Tibial artery (tissue), 4 donors: ENCODE results near the gene C19orf67.
"Not testable (repeated sequence)": the region's sequence is repeated elsewhere in the genome, so short reads cannot be mapped to it uniquely, and the experiment has no call there.

Experiments used
- DNase-seq, 2 donors: peaks; one replicate each; pipeline ENCODE4 v3.0.0-alpha.2; 2019
- H3K27ac ChIP-seq, 2 donors: fragments of 200-600 bp; sonication (generic) in 1 of 2; 1 replicate in 1 of 2; 2 replicates in 1 of 2; pipeline ENCODE4 v1.5.1; 2018 to 2019; ENCODE audit warnings: mild to moderate bottlenecking in 1 of 2
- H3K27me3 ChIP-seq, 2 donors: fragments of 200-600 bp; sonication (generic) in 1 of 2; one replicate each; pipeline versions ENCODE4 v1.5.1 to v1.6.0; 2016 to 2019
- H3K36me3 ChIP-seq, 3 donors: fragments of 200-600 bp; sonication (generic) in 2 of 3; one replicate each; pipeline ENCODE4 v1.5.1; 2016 to 2019; ENCODE audit warnings: mild to moderate bottlenecking in 2 of 3
- H3K4me1 ChIP-seq, 4 donors: fragments of 200-600 bp; sonication (generic) in 2 of 4; 1 replicate in 3 of 4; 2 replicates in 1 of 4; pipeline ENCODE4 v1.5.1; 2016 to 2019
- H3K4me3 ChIP-seq, 2 donors: fragments of 200-600 bp; sonication (generic) in 1 of 2; 1 replicate in 1 of 2; 2 replicates in 1 of 2; pipeline ENCODE4 v1.5.1; 2018 to 2019; ENCODE audit warnings: mild to moderate bottlenecking in 2 of 2
- H3K9me3 ChIP-seq, 3 donors: fragments of 200-600 bp; sonication (generic) in 1 of 3; one replicate each; pipeline ENCODE4 v1.5.1; 2016 to 2019
- CTCF ChIP-seq, 2 experiments: fragments of 200-600 bp in 1 of 2; fragments of 450-650 bp in 1 of 2; IDR thresholded peaks; one replicate each; pipeline ENCODE4 v1.5.1; 2017 to 2019; ENCODE audit warnings: antibody characterized with exemption in 2 of 2, mild to moderate bottlenecking in 1 of 2, moderate library complexity in 1 of 2
- intact Hi-C: fragments of 100-400 bp; cut with DNase I; formaldehyde crosslinking; loops from one replicate; pipeline ENCODE4 v1.15.0; 2023; ENCODE audit warnings: low total_unique reads

The C19orf67 gene

GRCh38 chr19:14050512-14050911, 35.1 kb downstream of the C19orf67 start:
- Histone ChIP-seq H3K4me1 (no peaks in the 10 kb centered on the region), H3K27ac (no peak overlapping the region), H3K4me3 (no peak overlapping the region), H3K27me3 (no peaks in the 10 kb centered on the region), H3K36me3 (peaks cover 0 to 19% (median 0%) of the 10 kb centered on the region in 3 donors), H3K9me3 (no peaks in the 10 kb centered on the region)
- DNase-seq = no peak
- intact Hi-C loops = loop anchor here (10.0 kb wide), 1 partner anchor 456 kb away; no protein-coding TSS in a partner anchor
- TF ChIP-seq CTCF (IDR thresholded peaks at IDR 0.05) = no peak

- Histone ChIP-seq H3K36me3 (peaks cover 0 to 19% (median 0%) of the 10 kb centered on the region in 3 donors), H3K4me3 (no peak overlapping the region), H3K4me1 (no peaks in the 10 kb centered on the region), H3K27me3 (no peaks in the 10 kb centered on the region), H3K9me3 (no peaks in the 10 kb centered on the region), H3K27ac (no peak overlapping the region)
- DNase-seq = peak in 1 of 2 donors; percentile 33
- peak; percentile 53 to 78 for TF ChIP-seq CTCF (IDR thresholded peaks at IDR 0.05)
- intact Hi-C loops = no loop called here
Measured at GRCh38 chr19:14048443-14049153, 37.0 kb downstream of the C19orf67 start.

GRCh38 chr19:14047866-14048265, 37.7 kb downstream of the C19orf67 start:
- H3K4me1 ChIP-seq, DNase-seq, H3K27me3 ChIP-seq, H3K4me3 ChIP-seq, H3K27ac ChIP-seq, intact Hi-C loops, H3K9me3 ChIP-seq: not testable (repeated sequence)
- peaks cover 0 to 19% (median 0%) of the 10 kb centered on the region in 3 donors for H3K36me3 ChIP-seq

- H3K27me3 ChIP-seq, H3K4me3 ChIP-seq, intact Hi-C loops, H3K36me3 ChIP-seq, H3K27ac ChIP-seq, H3K4me1 ChIP-seq, H3K9me3 ChIP-seq: not testable (repeated sequence)
- DNase-seq = peak in 1 of 2 donors; percentile 47
- peak; percentile 42 to 57 for TF ChIP-seq CTCF (IDR thresholded peaks at IDR 0.05)
Measured at GRCh38 chr19:14042659-14043608, 42.6 kb downstream of the C19orf67 start.

GRCh38 chr19:14039181-14039580, 46.4 kb downstream of the C19orf67 start:
- H3K4me1 ChIP-seq = peaks cover 0 to 3% (median 0%) of the 10 kb centered on the region in 4 donors
- no peak for DNase-seq
- H3K27me3 ChIP-seq = no peaks in the 10 kb centered on the region
- H3K36me3 ChIP-seq = no peaks in the 10 kb centered on the region
- no peak overlapping the region for H3K27ac ChIP-seq
- H3K4me3 ChIP-seq = no peak overlapping the region
- TF ChIP-seq CTCF (IDR thresholded peaks at IDR 0.05) = no peak
- intact Hi-C loops = no loop called here
- no peaks in the 10 kb centered on the region for H3K9me3 ChIP-seq

GRCh38 chr19:14035706-14036105, 49.9 kb downstream of the C19orf67 start:
- intact Hi-C loops = no loop called here
- no peak for TF ChIP-seq CTCF (IDR thresholded peaks at IDR 0.05)
- Histone ChIP-seq H3K27me3 (peaks cover 0 to 23% of the 10 kb centered on the region in 2 donors), H3K27ac (no peak overlapping the region), H3K36me3 (no peaks in the 10 kb centered on the region), H3K9me3 (no peaks in the 10 kb centered on the region), H3K4me3 (no peak overlapping the region), H3K4me1 (peaks cover 7 to 15% (median 10%) of the 10 kb centered on the region in 4 donors)
- no peak for DNase-seq

GRCh38 chr19:14035159-14035558, 50.4 kb downstream of the C19orf67 start:
- H3K4me3 ChIP-seq, H3K36me3 ChIP-seq, H3K27ac ChIP-seq, intact Hi-C loops, DNase-seq, H3K9me3 ChIP-seq: not testable (repeated sequence)
- Histone ChIP-seq H3K27me3 (peaks cover 0 to 23% of the 10 kb centered on the region in 2 donors), H3K4me1 (peaks cover 7 to 15% (median 10%) of the 10 kb centered on the region in 4 donors)
